CD14-positive monocyte (primary cell): Measurements from ENCODE around the gene ITGAV. TPM values are rescaled to one million over a fixed set of nuclear protein-coding genes. Genes with fewer than 3 reads are reported as not detected.

ENCODE experiments used
- DNase-seq, 3 donors: peaks; one replicate each; pipeline ENCODE4 v3.0.0-alpha.2; 2011 to 2022
- H2AFZ ChIP-seq: 2 replicates; pipeline ENCODE4 v1.6.0; 2012; ENCODE audit warnings: mild to moderate bottlenecking, low read depth, low read length, inconsistent platforms; ENCODE audit not compliant: insufficient read depth, poor library complexity, severe bottlenecking
- H3K27ac ChIP-seq, 2 donors: 1 replicate in 1 of 2; 2 replicates in 1 of 2; pipeline ENCODE4 v1.5.1; 2012 to 2013; ENCODE audit warnings: low read length in 2 of 2, control low read depth in 1 of 2, inconsistent platforms in 1 of 2, low read depth in 1 of 2, mild to moderate bottlenecking in 1 of 2
- H3K27me3 ChIP-seq, 2 donors: one replicate each; pipeline versions ENCODE4 v1.6.0 to v1.6.1; 2011 to 2013; ENCODE audit warnings: low read length in 2 of 2; ENCODE audit not compliant: control insufficient read depth in 2 of 2, insufficient read depth in 2 of 2
- H3K36me3 ChIP-seq, 2 donors: replicated peaks in 1 of 2; 1 replicate in 1 of 2; 2 replicates in 1 of 2; pipeline versions ENCODE4 v1.5.1 to v1.6.1; 2012 to 2013; ENCODE audit warnings: low read length in 2 of 2, control low read depth in 1 of 2, inconsistent platforms in 1 of 2, mild to moderate bottlenecking in 1 of 2; ENCODE audit not compliant: insufficient read depth in 2 of 2, control insufficient read depth in 1 of 2
- H3K4me1 ChIP-seq, 2 donors: 1 replicate in 1 of 2; 2 replicates in 1 of 2; pipeline versions ENCODE4 v1.5.1 to v1.6.1; 2012 to 2013; ENCODE audit warnings: low read length in 2 of 2, control low read depth in 1 of 2, inconsistent platforms in 1 of 2, mild to moderate bottlenecking in 1 of 2, moderate library complexity in 1 of 2; ENCODE audit not compliant: insufficient read depth in 2 of 2, control insufficient read depth in 1 of 2
- H3K4me2 ChIP-seq: replicated peaks from 2 replicates; pipeline ENCODE3; 2012; ENCODE audit warnings: low read length, moderate library complexity, mild to moderate bottlenecking; ENCODE audit not compliant: poor library complexity, severe bottlenecking; ENCODE audit errors: extremely low read depth
- H3K4me3 ChIP-seq, 3 experiments: fragments of 200-600 bp in 1 of 3; sonication (generic) in 1 of 3; replicated peaks in 1 of 3; 1 replicate in 2 of 3; 2 replicates in 1 of 3; pipeline ENCODE4 v1.5.1; 2011 to 2013; ENCODE audit warnings: low read length in 3 of 3, mild to moderate bottlenecking in 3 of 3, control low read depth in 2 of 3, low read depth in 2 of 3, inconsistent platforms in 1 of 3, moderate library complexity in 1 of 3
- H3K79me2 ChIP-seq: 2 replicates; pipeline ENCODE4 v1.6.0; 2012; ENCODE audit warnings: mild to moderate bottlenecking, control low read depth, inconsistent platforms, low read length, moderate library complexity; ENCODE audit not compliant: insufficient read depth
- H3K9ac ChIP-seq: 2 replicates; pipeline ENCODE4 v1.6.0; 2017; ENCODE audit warnings: low read length, mild to moderate bottlenecking; ENCODE audit not compliant: insufficient read depth, poor library complexity, severe bottlenecking
- H3K9me3 ChIP-seq, 2 donors: replicated peaks in 1 of 2; 1 replicate in 1 of 2; 2 replicates in 1 of 2; pipeline versions ENCODE4 v1.5.1 to v1.6.1; 2012 to 2013; ENCODE audit warnings: low read length in 2 of 2, control low read depth in 1 of 2; ENCODE audit not compliant: control insufficient read depth in 1 of 2, insufficient read depth in 1 of 2
- H4K20me1 ChIP-seq: 2 replicates; pipeline ENCODE4 v1.6.0; 2012; ENCODE audit warnings: mild to moderate bottlenecking, low read length, control low read depth, moderate library complexity; ENCODE audit not compliant: insufficient read depth
- H3K27ac Mint-ChIP-seq, 7 donors: one replicate each; pipeline ENCODE4 v1.8.0; 2020; ENCODE audit warnings: mild to moderate bottlenecking in 7 of 7, mixed read lengths in 7 of 7, moderate library complexity in 6 of 7, inconsistent platforms in 2 of 7
- H3K27me3 Mint-ChIP-seq, 3 donors: one replicate each; pipeline ENCODE4 v1.8.0; 2021 to 2022; ENCODE audit warnings: low read depth in 3 of 3, mild to moderate bottlenecking in 3 of 3, mixed read lengths in 3 of 3, moderate library complexity in 3 of 3, inconsistent platforms in 1 of 3
- H3K36me3 Mint-ChIP-seq, 2 donors: one replicate each; pipeline ENCODE4 v1.8.0; 2020; ENCODE audit warnings: mixed read lengths in 2 of 2, inconsistent platforms in 1 of 2, mild to moderate bottlenecking in 1 of 2
- H3K4me1 Mint-ChIP-seq: one replicate; pipeline ENCODE4 v1.8.0; 2020; ENCODE audit warnings: mild to moderate bottlenecking, mixed read lengths
- H3K4me3 Mint-ChIP-seq, 2 donors: one replicate each; pipeline ENCODE4 v1.8.0; 2020; ENCODE audit warnings: mild to moderate bottlenecking in 2 of 2, mixed read lengths in 2 of 2, moderate library complexity in 1 of 2
- H3K9me3 Mint-ChIP-seq, 7 donors: one replicate each; pipeline ENCODE4 v1.8.0; 2020 to 2022; ENCODE audit warnings: mixed read lengths in 7 of 7, mild to moderate bottlenecking in 6 of 7, moderate library complexity in 6 of 7, inconsistent platforms in 2 of 7
- CTCF ChIP-seq: fragments of 200-600 bp; IDR thresholded peaks from one replicate; pipeline ENCODE4 v1.8.0; 2022; ENCODE audit warnings: antibody characterized with exemption, mild to moderate bottlenecking
- WGBS: methylation state at CpG from one replicate; pipeline ENCODE4 v1.1.5; 2013; ENCODE audit warnings: missing lambda C conversion rate; ENCODE audit not compliant: insufficient coverage; 5-methylcytosine and 5-hydroxymethylcytosine counted together
- intact Hi-C, 2 donors: fragments of 100-400 bp; cut with micrococcal nuclease; formaldehyde crosslinking; loops; one replicate each; pipeline versions ENCODE4 v1.15.0 to v1.15.1; 2023
- polyA plus RNA-seq, 3 donors: library from polyadenylated mRNA; depleted of rRNA in 1 of 3; unstranded in 2 of 3; stranded (reverse) in 1 of 3; fragments of 300-500 nt in 2 of 3; fragments of >200 nt in 1 of 3; fragmentation: Illumina TruSeq in 2 of 3; gene quantifications; 1 replicate in 2 of 3; 2 replicates in 1 of 3; pipeline ENCODE4 v1.2.3, GENCODE V29; 2012 to 2021

The ITGAV gene
- polyA plus RNA-seq, 3 donors, result 4.9 to 8.2 (median 6.0) TPM

GRCh38 chr2:186629250-186629996 lies 39.6 kb downstream of the ITGAV start:
- intact Hi-C loops, result no loop called here
- no peaks in the 10 kb centered on the region for H3K27me3 ChIP-seq
- H3K36me3 ChIP-seq, result peaks cover 0 to 10% of the 10 kb centered on the region in 2 donors
- Mint-ChIP-seq H3K27ac (no peak overlapping the region), H3K27me3 (peaks cover 0 to 2% (median 0%) of the 10 kb centered on the region in 3 donors), H3K4me3 (no peak overlapping the region), H3K4me1 (no peaks in the 10 kb centered on the region), H3K36me3 (peaks cover 6 to 8% of the 10 kb centered on the region in 2 donors), H3K9me3 (no peaks in the 10 kb centered on the region)
- H2AFZ ChIP-seq, result no peak overlapping the region
- H3K27ac ChIP-seq, result no peak overlapping the region
- no peak overlapping the region for H3K9ac ChIP-seq
- WGBS, result no CpG with 5 or more reads among the region's 1 CpG
- no peak for TF ChIP-seq CTCF
- H3K4me2 ChIP-seq, result no peak overlapping the region
- no peak overlapping the region for H3K4me3 ChIP-seq
- no peaks in the 10 kb centered on the region for H4K20me1 ChIP-seq
- no peaks in the 10 kb centered on the region for H3K9me3 ChIP-seq
- H3K79me2 ChIP-seq, result no peaks in the 10 kb centered on the region
- no peak for DNase-seq
- no peaks in the 10 kb centered on the region for H3K4me1 ChIP-seq

DNA sequence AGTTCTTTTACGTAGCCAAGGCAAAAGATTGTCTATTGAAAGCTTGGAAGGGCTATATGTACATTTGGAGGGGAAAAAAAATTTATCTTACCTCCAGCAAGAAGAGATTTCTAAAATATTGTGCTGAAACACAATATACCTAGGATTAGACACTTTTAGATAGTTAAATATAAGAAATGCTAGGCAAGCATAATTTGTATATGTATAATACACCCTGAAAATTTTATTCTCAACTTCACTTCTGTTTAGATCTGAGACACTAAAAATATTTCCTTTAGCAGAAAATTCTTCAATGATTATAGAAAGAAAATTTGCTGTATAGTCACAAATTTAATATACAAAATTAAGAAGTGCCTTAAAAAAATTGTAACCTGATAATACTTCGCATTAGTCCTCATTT lies 42.6 kb downstream of the ITGAV start:
- Histone ChIP-seq H3K27ac (no peak overlapping the region), H2AFZ (no peak overlapping the region), H3K4me1 (peaks cover 6 to 7% of the 10 kb centered on the region in 2 donors), H3K79me2 (no peaks in the 10 kb centered on the region), H3K4me2 (no peak overlapping the region), H3K36me3 (peaks cover 0 to 3% of the 10 kb centered on the region in 2 donors), H4K20me1 (no peaks in the 10 kb centered on the region), H3K4me3 (no peak overlapping the region), H3K9me3 (no peaks in the 10 kb centered on the region), H3K9ac (no peak overlapping the region), H3K27me3 (no peaks in the 10 kb centered on the region)
- peaks cover 0 to 3% of the 10 kb centered on the region in 2 donors for H3K36me3 Mint-ChIP-seq
- peaks cover 7% of the 10 kb centered on the region for H3K4me1 Mint-ChIP-seq
- DNase-seq, result no peak
- intact Hi-C loops, result no loop called here
- TF ChIP-seq CTCF, result no peak
- no peak overlapping the region for H3K4me3 Mint-ChIP-seq
- no peak overlapping the region for H3K27ac Mint-ChIP-seq
- no CpG with 5 or more reads among the region's 2 CpGs for WGBS
- H3K9me3 Mint-ChIP-seq, result no peaks in the 10 kb centered on the region
- H3K27me3 Mint-ChIP-seq, result peaks cover 0 to 2% (median 0%) of the 10 kb centered on the region in 3 donors
